NCI-H460 (cell line): ENCODE data around the gene OGDHL. TPM values are rescaled to one million over a fixed set of nuclear protein-coding genes. Genes with fewer than 3 reads are reported as not detected.
"Not testable (repeated sequence)": the region's sequence is repeated elsewhere in the genome, so short reads cannot be mapped to it uniquely, and the experiment has no call there.

Experiments
- DNase-seq: peaks from one replicate; pipeline ENCODE4 v3.0.0-alpha.2; 2016; ENCODE audit warnings: low read depth; ENCODE audit errors: extremely low read depth
- polyA plus RNA-seq: library from polyadenylated mRNA; depleted of rRNA; stranded (reverse); fragments of >200 nt; gene quantifications from 2 replicates; pipeline ENCODE4 v1.2.3, GENCODE V29; 2014; cell fraction: nucleus; rRNA removed
- total RNA-seq: library from RNA; depleted of rRNA; stranded (reverse); fragments of >200 nt; shearing (Covaris generic); gene quantifications from 2 replicates; pipeline ENCODE4 v1.2.3, GENCODE V29; 2014; rRNA removed

OGDHL gene
- 0.09 and 0.30 TPM in 2 replicates for total RNA-seq
- polyA plus RNA-seq: 0.11 and 0.42 TPM in 2 replicates

- DNase-seq: peak; percentile 47
Measured at GRCh38 chr10:49761789-49762565, at the start of gene OGDHL. TSS of gene OGDHL (minus strand) at chr10:49762323. CDS start at chr10:49758592, 3,731 bp downstream.

GRCh38 chr10:49803988-49804387, 41.9 kb upstream of the OGDHL start:
- DNase-seq: peak; percentile 3

- DNase-seq: no peak
Measured at GRCh38 chr10:49798275-49798674, 36.2 kb upstream of the OGDHL start.

- DNase-seq: no peak
Measured at GRCh38 chr10:49791100-49791499, 29.0 kb upstream of the OGDHL start.

- DNase-seq: no peak
Measured at GRCh38 chr10:49784681-49785080, 22.6 kb upstream of the OGDHL start.

GRCh38 chr10:49783645-49784044, 21.5 kb upstream of the OGDHL start:
- no peak for DNase-seq

GRCh38 chr10:49781247-49781646, 19.1 kb upstream of the OGDHL start:
- DNase-seq: no peak

- DNase-seq: no peak
Measured at GRCh38 chr10:49778197-49778596, 16.1 kb upstream of the OGDHL start.

- DNase-seq: no peak
Measured at GRCh38 chr10:49776851-49777250, 14.7 kb upstream of the OGDHL start.

- no peak for DNase-seq
Measured at GRCh38 chr10:49775014-49775413, 12.9 kb upstream of the OGDHL start.

- DNase-seq: not testable (repeated sequence)
Measured at GRCh38 chr10:49772944-49773343, 10.8 kb upstream of the OGDHL start.

GRCh38 chr10:49771046-49771445, 8.9 kb upstream of the OGDHL start:
- not testable (repeated sequence) for DNase-seq

- DNase-seq: no peak
Measured at GRCh38 chr10:49769692-49770091, 7.6 kb upstream of the OGDHL start.

GRCh38 chr10:49768731-49769130, 6.6 kb upstream of the OGDHL start:
- no peak for DNase-seq

GRCh38 chr10:49768329-49768728, 6.2 kb upstream of the OGDHL start:
- no peak for DNase-seq

GRCh38 chr10:49767752-49768151, 5.6 kb upstream of the OGDHL start:
- no peak for DNase-seq

GRCh38 chr10:49766484-49766883, 4.4 kb upstream of the OGDHL start:
- DNase-seq: no peak

- DNase-seq: no peak
Measured at GRCh38 chr10:49762566-49762877, 399 bp upstream of the OGDHL start.

- DNase-seq: no peak
Measured at GRCh38 chr10:49761201-49761788, 828 bp downstream of the OGDHL start.

GRCh38 chr10:49760789-49761188, 1.3 kb downstream of the OGDHL start:
- no peak for DNase-seq

- no peak for DNase-seq
Measured at GRCh38 chr10:49759787-49760551, 2.2 kb downstream of the OGDHL start.
